ENCODE data around the gene ARHGEF4. TPM values are rescaled to one million over a fixed set of nuclear protein-coding genes. Genes with fewer than 3 reads are reported as not detected.

The ARHGEF4 gene
- total RNA-seq, 1 experiment from 2014 or later: 21.8 TPM

DNA sequence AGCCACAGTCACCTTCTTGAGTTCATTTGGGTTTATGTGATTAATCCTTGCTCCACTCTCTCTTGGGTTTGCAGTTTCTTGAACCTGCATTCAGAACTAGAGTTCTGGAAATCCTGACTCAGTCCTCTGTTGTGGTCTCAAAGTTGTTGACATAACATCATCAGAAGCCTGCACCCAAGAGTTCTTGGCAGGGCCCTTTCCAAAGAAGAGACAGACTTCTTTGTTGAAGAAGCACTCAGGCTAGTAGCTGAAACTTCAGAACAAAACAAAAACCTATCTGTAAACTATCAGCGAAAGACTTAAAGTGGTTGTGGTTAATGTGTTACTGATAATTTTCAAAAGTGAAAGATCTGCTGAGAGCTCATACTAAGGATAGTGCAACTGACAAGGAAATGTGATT lies 135.7 kb downstream of the ARHGEF4 start:
- no peaks in the 10 kb centered on the region; the same call in 1 of the 2 replicates for H3K27me3 Mint-ChIP-seq (ENCODE audit: low read depth)
- ChIA-PET CTCF (no interaction called here), POLR2A (no interaction called here)
- H3K36me3 Mint-ChIP-seq: no peaks in the 10 kb centered on the region
- ATAC-seq (no peak), DNase-seq (ENCODE audit: low spot score) (no peak)
- peaks cover 10% of the 10 kb centered on the region for H3K4me1 Mint-ChIP-seq
- TF ChIP-seq ZNF232 (CRISPR knock-in tag; IDR thresholded peaks at IDR 0.05) (no peak), TEAD1 (CRISPR knock-in tag; IDR thresholded peaks at IDR 0.05) (no peak), NFATC4 (CRISPR knock-in tag; IDR thresholded peaks at IDR 0.05) (no peak), SMAD4 (CRISPR knock-in tag; IDR thresholded peaks at IDR 0.05) (no peak), NR3C1 (CRISPR knock-in tag; conservative IDR thresholded peaks at IDR 0.05; ENCODE audit: low read depth) (no peak), SMAD3 (CRISPR knock-in tag; IDR thresholded peaks at IDR 0.05; ENCODE audit: borderline replicate concordance) (no peak), GTF2I (CRISPR knock-in tag; conservative IDR thresholded peaks at IDR 0.05) (no peak), MYBL2 (CRISPR knock-in tag; IDR thresholded peaks at IDR 0.05) (no peak), NR2C2 (CRISPR knock-in tag; IDR thresholded peaks at IDR 0.05) (no peak), JAZF1 (CRISPR knock-in tag; IDR thresholded peaks at IDR 0.05) (no peak), TCF7 (CRISPR knock-in tag; IDR thresholded peaks at IDR 0.05; ENCODE audit: low read depth) (no peak), ZNF121 (CRISPR knock-in tag; IDR thresholded peaks at IDR 0.05) (no peak), PRRX2 (CRISPR knock-in tag; IDR thresholded peaks at IDR 0.05) (no peak), ZNF219 (CRISPR knock-in tag; IDR thresholded peaks at IDR 0.05; ENCODE audit: borderline replicate concordance) (no peak)
- TF ChIP-seq, protein P1, sequence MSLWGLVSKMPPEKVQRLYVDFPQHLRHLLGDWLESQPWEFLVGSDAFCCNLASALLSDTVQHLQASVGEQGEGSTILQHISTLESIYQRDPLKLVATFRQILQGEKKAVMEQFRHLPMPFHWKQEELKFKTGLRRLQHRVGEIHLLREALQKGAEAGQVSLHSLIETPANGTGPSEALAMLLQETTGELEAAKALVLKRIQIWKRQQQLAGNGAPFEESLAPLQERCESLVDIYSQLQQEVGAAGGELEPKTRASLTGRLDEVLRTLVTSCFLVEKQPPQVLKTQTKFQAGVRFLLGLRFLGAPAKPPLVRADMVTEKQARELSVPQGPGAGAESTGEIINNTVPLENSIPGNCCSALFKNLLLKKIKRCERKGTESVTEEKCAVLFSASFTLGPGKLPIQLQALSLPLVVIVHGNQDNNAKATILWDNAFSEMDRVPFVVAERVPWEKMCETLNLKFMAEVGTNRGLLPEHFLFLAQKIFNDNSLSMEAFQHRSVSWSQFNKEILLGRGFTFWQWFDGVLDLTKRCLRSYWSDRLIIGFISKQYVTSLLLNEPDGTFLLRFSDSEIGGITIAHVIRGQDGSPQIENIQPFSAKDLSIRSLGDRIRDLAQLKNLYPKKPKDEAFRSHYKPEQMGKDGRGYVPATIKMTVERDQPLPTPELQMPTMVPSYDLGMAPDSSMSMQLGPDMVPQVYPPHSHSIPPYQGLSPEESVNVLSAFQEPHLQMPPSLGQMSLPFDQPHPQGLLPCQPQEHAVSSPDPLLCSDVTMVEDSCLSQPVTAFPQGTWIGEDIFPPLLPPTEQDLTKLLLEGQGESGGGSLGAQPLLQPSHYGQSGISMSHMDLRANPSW (CRISPR knock-in tag; conservative IDR thresholded peaks at IDR 0.05; ENCODE audit: low read depth): no peak
- TF ChIP-seq, protein P2, sequence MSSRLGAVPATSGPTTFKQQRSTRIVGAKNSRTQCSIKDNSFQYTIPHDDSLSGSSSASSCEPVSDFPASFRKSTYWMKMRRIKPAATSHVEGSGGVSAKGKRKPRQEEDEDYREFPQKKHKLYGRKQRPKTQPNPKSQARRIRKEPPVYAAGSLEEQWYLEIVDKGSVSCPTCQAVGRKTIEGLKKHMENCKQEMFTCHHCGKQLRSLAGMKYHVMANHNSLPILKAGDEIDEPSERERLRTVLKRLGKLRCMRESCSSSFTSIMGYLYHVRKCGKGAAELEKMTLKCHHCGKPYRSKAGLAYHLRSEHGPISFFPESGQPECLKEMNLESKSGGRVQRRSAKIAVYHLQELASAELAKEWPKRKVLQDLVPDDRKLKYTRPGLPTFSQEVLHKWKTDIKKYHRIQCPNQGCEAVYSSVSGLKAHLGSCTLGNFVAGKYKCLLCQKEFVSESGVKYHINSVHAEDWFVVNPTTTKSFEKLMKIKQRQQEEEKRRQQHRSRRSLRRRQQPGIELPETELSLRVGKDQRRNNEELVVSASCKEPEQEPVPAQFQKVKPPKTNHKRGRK (CRISPR knock-in tag; IDR thresholded peaks at IDR 0.05; ENCODE audit: borderline replicate concordance): no peak
- TF ChIP-seq, protein P3, sequence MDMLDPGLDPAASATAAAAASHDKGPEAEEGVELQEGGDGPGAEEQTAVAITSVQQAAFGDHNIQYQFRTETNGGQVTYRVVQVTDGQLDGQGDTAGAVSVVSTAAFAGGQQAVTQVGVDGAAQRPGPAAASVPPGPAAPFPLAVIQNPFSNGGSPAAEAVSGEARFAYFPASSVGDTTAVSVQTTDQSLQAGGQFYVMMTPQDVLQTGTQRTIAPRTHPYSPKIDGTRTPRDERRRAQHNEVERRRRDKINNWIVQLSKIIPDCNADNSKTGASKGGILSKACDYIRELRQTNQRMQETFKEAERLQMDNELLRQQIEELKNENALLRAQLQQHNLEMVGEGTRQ (CRISPR knock-in tag; IDR thresholded peaks at IDR 0.05): no peak
- TF ChIP-seq, protein P4, sequence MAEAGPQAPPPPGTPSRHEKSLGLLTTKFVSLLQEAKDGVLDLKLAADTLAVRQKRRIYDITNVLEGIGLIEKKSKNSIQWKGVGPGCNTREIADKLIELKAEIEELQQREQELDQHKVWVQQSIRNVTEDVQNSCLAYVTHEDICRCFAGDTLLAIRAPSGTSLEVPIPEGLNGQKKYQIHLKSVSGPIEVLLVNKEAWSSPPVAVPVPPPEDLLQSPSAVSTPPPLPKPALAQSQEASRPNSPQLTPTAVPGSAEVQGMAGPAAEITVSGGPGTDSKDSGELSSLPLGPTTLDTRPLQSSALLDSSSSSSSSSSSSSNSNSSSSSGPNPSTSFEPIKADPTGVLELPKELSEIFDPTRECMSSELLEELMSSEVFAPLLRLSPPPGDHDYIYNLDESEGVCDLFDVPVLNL (CRISPR knock-in tag; IDR thresholded peaks at IDR 0.05; ENCODE audit: borderline replicate concordance, low read depth): no peak
- TF ChIP-seq, protein P5, sequence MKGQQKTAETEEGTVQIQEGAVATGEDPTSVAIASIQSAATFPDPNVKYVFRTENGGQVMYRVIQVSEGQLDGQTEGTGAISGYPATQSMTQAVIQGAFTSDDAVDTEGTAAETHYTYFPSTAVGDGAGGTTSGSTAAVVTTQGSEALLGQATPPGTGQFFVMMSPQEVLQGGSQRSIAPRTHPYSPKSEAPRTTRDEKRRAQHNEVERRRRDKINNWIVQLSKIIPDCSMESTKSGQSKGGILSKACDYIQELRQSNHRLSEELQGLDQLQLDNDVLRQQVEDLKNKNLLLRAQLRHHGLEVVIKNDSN (CRISPR knock-in tag; IDR thresholded peaks at IDR 0.05): no peak
- no peak overlapping the region for H3K27ac Mint-ChIP-seq
- no peaks in the 10 kb centered on the region for H3K9me3 Mint-ChIP-seq
- no peak overlapping the region for H3K4me3 Mint-ChIP-seq

DNA sequence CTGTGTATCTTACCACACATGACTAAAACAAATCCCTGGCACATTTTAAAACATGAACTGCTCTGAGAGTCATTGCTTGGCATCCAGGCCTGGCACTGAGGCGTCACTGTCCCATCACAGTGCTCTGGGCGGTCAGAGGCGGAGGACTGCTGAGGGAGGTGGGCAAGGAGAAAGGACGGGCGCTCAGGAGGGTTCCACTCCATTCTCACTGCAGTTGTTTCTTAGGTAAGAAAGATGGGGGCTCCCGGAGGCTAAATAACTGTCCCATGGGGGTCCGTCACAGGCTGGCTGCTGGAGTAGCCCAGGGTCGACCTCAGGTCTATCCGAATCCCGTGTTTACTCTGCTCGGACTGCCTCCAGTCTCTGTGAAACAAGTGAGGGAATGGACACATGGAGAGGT lies 139.0 kb downstream of the ARHGEF4 start:
- Mint-ChIP-seq H3K27ac (no peak overlapping the region), H3K36me3 (peaks cover 3% of the 10 kb centered on the region; the same call in 1 of the 2 replicates), H3K4me1 (no peaks in the 10 kb centered on the region), H3K4me3 (no peak overlapping the region), H3K9me3 (peaks cover 3% of the 10 kb centered on the region; the same call in 1 of the 2 replicates), H3K27me3 (ENCODE audit: low read depth) (no peaks in the 10 kb centered on the region)
- no peak for DNase-seq (ENCODE audit: low spot score)
- CTCF ChIA-PET: no interaction called here
- ATAC-seq: no peak
- POLR2A ChIA-PET: no interaction called here
- TF ChIP-seq TEAD4 (CRISPR knock-in tag; IDR thresholded peaks at IDR 0.05): no peak
- no peak for TF ChIP-seq ELF4 (CRISPR knock-in tag; IDR thresholded peaks at IDR 0.05; ENCODE audit: low read depth)
- TF ChIP-seq, protein P5 (CRISPR knock-in tag; IDR thresholded peaks at IDR 0.05): no peak
- no peak for TF ChIP-seq HMGA2 (CRISPR knock-in tag; IDR thresholded peaks at IDR 0.05)
- no peak for TF ChIP-seq JUN (CRISPR knock-in tag; IDR thresholded peaks at IDR 0.05)
- no peak for TF ChIP-seq SOX15 (CRISPR knock-in tag; IDR thresholded peaks at IDR 0.05)
- TF ChIP-seq, protein P6, sequence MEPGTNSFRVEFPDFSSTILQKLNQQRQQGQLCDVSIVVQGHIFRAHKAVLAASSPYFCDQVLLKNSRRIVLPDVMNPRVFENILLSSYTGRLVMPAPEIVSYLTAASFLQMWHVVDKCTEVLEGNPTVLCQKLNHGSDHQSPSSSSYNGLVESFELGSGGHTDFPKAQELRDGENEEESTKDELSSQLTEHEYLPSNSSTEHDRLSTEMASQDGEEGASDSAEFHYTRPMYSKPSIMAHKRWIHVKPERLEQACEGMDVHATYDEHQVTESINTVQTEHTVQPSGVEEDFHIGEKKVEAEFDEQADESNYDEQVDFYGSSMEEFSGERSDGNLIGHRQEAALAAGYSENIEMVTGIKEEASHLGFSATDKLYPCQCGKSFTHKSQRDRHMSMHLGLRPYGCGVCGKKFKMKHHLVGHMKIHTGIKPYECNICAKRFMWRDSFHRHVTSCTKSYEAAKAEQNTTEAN (CRISPR knock-in tag; IDR thresholded peaks at IDR 0.05): no peak
- TF ChIP-seq ZNF232 (CRISPR knock-in tag; IDR thresholded peaks at IDR 0.05): no peak
- no peak for TF ChIP-seq RORB (CRISPR knock-in tag; IDR thresholded peaks at IDR 0.05)
- no peak for TF ChIP-seq FOXP1 (CRISPR knock-in tag; IDR thresholded peaks at IDR 0.05; ENCODE audit: borderline replicate concordance)
- TF ChIP-seq NR3C1 (CRISPR knock-in tag; conservative IDR thresholded peaks at IDR 0.05; ENCODE audit: low read depth): no peak
